Nephron (organoid): Measurements from ENCODE around the gene CEMIP.
"Not testable (repeated sequence)": the region's sequence is repeated elsewhere in the genome, so short reads cannot be mapped to it uniquely, and the experiment has no call there.

Source experiments
- H3K27ac Mint-ChIP-seq, 3 experiments: 2 replicates each; pipeline ENCODE4 v1.8.0; 2020; ENCODE audit warnings: mixed read lengths in 3 of 3, mild to moderate bottlenecking in 2 of 3, moderate library complexity in 1 of 3
- H3K27me3 Mint-ChIP-seq: 2 replicates; pipeline ENCODE4 v1.8.0; 2021; ENCODE audit warnings: low read depth, mild to moderate bottlenecking, moderate library complexity, mixed read lengths
- H3K36me3 Mint-ChIP-seq: 2 replicates; pipeline ENCODE4 v1.8.0; 2020; ENCODE audit warnings: low read depth, mixed read lengths
- H3K4me1 Mint-ChIP-seq: 2 replicates; pipeline ENCODE4 v1.8.0; 2020; ENCODE audit warnings: mixed read lengths
- H3K4me3 Mint-ChIP-seq, 3 experiments: 2 replicates each; pipeline ENCODE4 v1.8.0; 2020; ENCODE audit warnings: mild to moderate bottlenecking in 3 of 3, mixed read lengths in 3 of 3, moderate library complexity in 2 of 3
- H3K9me3 Mint-ChIP-seq: 2 replicates; pipeline ENCODE4 v1.8.0; 2020; ENCODE audit warnings: mixed read lengths
- CTCF ChIP-seq, 3 experiments: fragments of 200-600 bp; sonication (generic); IDR thresholded peaks; one replicate each; pipeline ENCODE4 v1.5.0; 2021; ENCODE audit warnings: antibody characterized with exemption in 3 of 3; ENCODE audit not compliant: unreplicated experiment in 3 of 3

The CEMIP gene

GRCh38 chr15:80761754-80762153 lies 17.4 kb upstream of the CEMIP start:
- Mint-ChIP-seq H3K27ac (no peak overlapping the region), H3K9me3 (no peaks in the 10 kb centered on the region), H3K36me3 (no peaks in the 10 kb centered on the region), H3K4me3 (no peak overlapping the region), H3K4me1 (no peaks in the 10 kb centered on the region), H3K27me3 (no peaks in the 10 kb centered on the region)
- no peak for TF ChIP-seq CTCF (IDR thresholded peaks at IDR 0.05; ENCODE audit: unreplicated experiment in 3 of 3)

- not testable (repeated sequence) for H3K4me1 Mint-ChIP-seq, H3K9me3 Mint-ChIP-seq, H3K36me3 Mint-ChIP-seq, H3K27ac Mint-ChIP-seq, H3K27me3 Mint-ChIP-seq, H3K4me3 Mint-ChIP-seq
These were observed 15.9 kb upstream of the CEMIP start for GRCh38 chr15:80763235-80763634.

GRCh38 chr15:80764535-80764934 lies 14.6 kb upstream of the CEMIP start:
- Mint-ChIP-seq H3K4me3 (no peak overlapping the region), H3K4me1 (no peaks in the 10 kb centered on the region), H3K9me3 (no peaks in the 10 kb centered on the region), H3K27me3 (no peaks in the 10 kb centered on the region), H3K36me3 (no peaks in the 10 kb centered on the region), H3K27ac (no peak overlapping the region)
- TF ChIP-seq CTCF (IDR thresholded peaks at IDR 0.05; ENCODE audit: unreplicated experiment in 3 of 3): no peak

- Mint-ChIP-seq H3K9me3 (no peaks in the 10 kb centered on the region), H3K36me3 (no peaks in the 10 kb centered on the region), H3K4me3 (no peak overlapping the region), H3K4me1 (no peaks in the 10 kb centered on the region), H3K27me3 (no peaks in the 10 kb centered on the region), H3K27ac (no peak overlapping the region)
- no peak for TF ChIP-seq CTCF (IDR thresholded peaks at IDR 0.05; ENCODE audit: unreplicated experiment in 3 of 3)
These were observed 12.9 kb upstream of the CEMIP start for GRCh38 chr15:80766275-80766674.

GRCh38 chr15:80768158-80768557 lies 11.0 kb upstream of the CEMIP start:
- Mint-ChIP-seq H3K36me3 (no peaks in the 10 kb centered on the region), H3K27me3 (no peaks in the 10 kb centered on the region), H3K9me3 (no peaks in the 10 kb centered on the region), H3K4me3 (no peak overlapping the region), H3K4me1 (no peaks in the 10 kb centered on the region), H3K27ac (no peak overlapping the region)
- TF ChIP-seq CTCF (IDR thresholded peaks at IDR 0.05; ENCODE audit: unreplicated experiment in 3 of 3): no peak

GRCh38 chr15:80769153-80769828 lies 9.9 kb upstream of the CEMIP start:
- no peaks in the 10 kb centered on the region for H3K9me3 Mint-ChIP-seq
- no peak overlapping the region for H3K27ac Mint-ChIP-seq
- TF ChIP-seq CTCF (IDR thresholded peaks at IDR 0.05; ENCODE audit: unreplicated experiment in 3 of 3): no peak
- no peak overlapping the region for H3K4me3 Mint-ChIP-seq
- no peaks in the 10 kb centered on the region for H3K36me3 Mint-ChIP-seq
- peaks cover 6% of the 10 kb centered on the region for H3K4me1 Mint-ChIP-seq
- peaks cover 4% of the 10 kb centered on the region for H3K27me3 Mint-ChIP-seq
